Activated CD4-positive, alpha-beta T cell treated with anti-CD3 and anti-CD28 coated beads, Interleukin-2, amount 50 U/mL, for 4 hours (primary cell): Measurements from ENCODE around the gene ACP7.
"Not testable (repeated sequence)": the region's sequence is repeated elsewhere in the genome, so short reads cannot be mapped to it uniquely, and the experiment has no call there.

Experiments
- DNase-seq, 2 experiments: peaks; one replicate each; pipeline ENCODE4 v3.0.0-alpha.2; 2020

The ACP7 gene

GRCh38 chr19:39078436-39079200 is 5.5 kb upstream of the ACP7 start:
- no peak for DNase-seq

GRCh38 chr19:39080431-39080830 is 3.7 kb upstream of the ACP7 start:
- no peak for DNase-seq

GRCh38 chr19:39082167-39082566 is 2.0 kb upstream of the ACP7 start:
- DNase-seq = no peak

GRCh38 chr19:39082745-39083598 is 1.2 kb upstream of the ACP7 start:
- DNase-seq = no peak

GRCh38 chr19:39083599-39083982 is 577 bp upstream of the ACP7 start:
- no peak for DNase-seq

GRCh38 chr19:39084732-39085080 is 538 bp downstream of the ACP7 start:
- no peak for DNase-seq

- no peak for DNase-seq
Observed at GRCh38 chr19:39085392-39085791, 1.2 kb downstream of the ACP7 start.

GRCh38 chr19:39086386-39086785 is 2.2 kb downstream of the ACP7 start:
- no peak for DNase-seq

- DNase-seq = no peak
Observed at GRCh38 chr19:39087907-39088686, 3.9 kb downstream of the ACP7 start.

- DNase-seq = not testable (repeated sequence)
Observed at GRCh38 chr19:39090016-39090415, 5.8 kb downstream of the ACP7 start.

- DNase-seq = no peak
Observed at GRCh38 chr19:39090881-39091280, 6.7 kb downstream of the ACP7 start.

GRCh38 chr19:39095799-39096540 is 11.8 kb downstream of the ACP7 start:
- not testable (repeated sequence) for DNase-seq

- DNase-seq = no peak
Observed at GRCh38 chr19:39097299-39097698, 13.1 kb downstream of the ACP7 start.

- no peak for DNase-seq
Observed at GRCh38 chr19:39097721-39098120, 13.6 kb downstream of the ACP7 start.

- no peak for DNase-seq
Observed at GRCh38 chr19:39098365-39099269, 14.4 kb downstream of the ACP7 start.

GRCh38 chr19:39099341-39099740 is 15.2 kb downstream of the ACP7 start:
- no peak for DNase-seq

- no peak for DNase-seq
Observed at GRCh38 chr19:39100500-39101166, 16.5 kb downstream of the ACP7 start.

- DNase-seq = no peak
Observed at GRCh38 chr19:39103151-39103550, 19.0 kb downstream of the ACP7 start.

GRCh38 chr19:39104186-39104596 is 20.0 kb downstream of the ACP7 start:
- no peak for DNase-seq

- DNase-seq = no peak
Observed at GRCh38 chr19:39106194-39106593, 22.0 kb downstream of the ACP7 start.

- DNase-seq = no peak
Observed at GRCh38 chr19:39109641-39110040, 25.5 kb downstream of the ACP7 start.
